ENCODE data around the gene CENPL.
"Not testable (repeated sequence)": the region's sequence is repeated elsewhere in the genome, so short reads cannot be mapped to it uniquely, and the experiment has no call there.

Gene CENPL

GRCh38 chr1:173859547-173859946 is 34.9 kb upstream of the CENPL start:
- H3K4me3 ChIP-seq (ENCODE audit: low read depth, low read length) = not testable (repeated sequence)

GRCh38 chr1:173857363-173857917 is 32.8 kb upstream of the CENPL start:
- no peak overlapping the region for H3K4me3 ChIP-seq (ENCODE audit: low read depth, low read length)

- H3K4me3 ChIP-seq (ENCODE audit: low read depth, low read length) = no peak overlapping the region
These were observed 32.2 kb upstream of the CENPL start for GRCh38 chr1:173856903-173857302.

GRCh38 chr1:173856014-173856413 is 31.3 kb upstream of the CENPL start:
- H3K4me3 ChIP-seq (ENCODE audit: low read depth, low read length) = no peak overlapping the region

GRCh38 chr1:173853074-173853473 is 28.4 kb upstream of the CENPL start:
- no peak overlapping the region for H3K4me3 ChIP-seq (ENCODE audit: low read depth, low read length)

GRCh38 chr1:173852105-173852504 is 27.4 kb upstream of the CENPL start:
- no peak overlapping the region for H3K4me3 ChIP-seq (ENCODE audit: low read depth, low read length)

GRCh38 chr1:173832748-173833147 is 8.1 kb upstream of the CENPL start:
- H3K4me3 ChIP-seq (ENCODE audit: low read depth, low read length) = no peak overlapping the region

GRCh38 chr1:173827611-173828010 is 2.9 kb upstream of the CENPL start:
- H3K4me3 ChIP-seq (ENCODE audit: low read depth, low read length) = no peak overlapping the region

GRCh38 chr1:173823781-173824314 is 835 bp downstream of the CENPL start:
- H3K4me3 ChIP-seq (ENCODE audit: low read depth, low read length) = peak overlapping the region; percentile 75

GRCh38 chr1:173821680-173822079 is 3.0 kb downstream of the CENPL start:
- H3K4me3 ChIP-seq (ENCODE audit: low read depth, low read length) = no peak overlapping the region

GRCh38 chr1:173818459-173818858 is 6.2 kb downstream of the CENPL start:
- H3K4me3 ChIP-seq (ENCODE audit: low read depth, low read length) = no peak overlapping the region

GRCh38 chr1:173813654-173814053 is 11.0 kb downstream of the CENPL start:
- not testable (repeated sequence) for H3K4me3 ChIP-seq (ENCODE audit: low read depth, low read length)

- H3K4me3 ChIP-seq (ENCODE audit: low read depth, low read length) = no peak overlapping the region
These were observed 21.7 kb downstream of the CENPL start for GRCh38 chr1:173802961-173803360.

- not testable (repeated sequence) for H3K4me3 ChIP-seq (ENCODE audit: low read depth, low read length)
These were observed 24.7 kb downstream of the CENPL start for GRCh38 chr1:173799995-173800394.

- no peak overlapping the region for H3K4me3 ChIP-seq (ENCODE audit: low read depth, low read length)
These were observed 26.6 kb downstream of the CENPL start for GRCh38 chr1:173798078-173798477.

- H3K4me3 ChIP-seq (ENCODE audit: low read depth, low read length) = no peak overlapping the region
These were observed 34.8 kb downstream of the CENPL start for GRCh38 chr1:173789841-173790240.

- H3K4me3 ChIP-seq (ENCODE audit: low read depth, low read length) = no peak overlapping the region
These were observed 39.7 kb downstream of the CENPL start for GRCh38 chr1:173784997-173785396.

- H3K4me3 ChIP-seq (ENCODE audit: low read depth, low read length) = no peak overlapping the region
These were observed 44.7 kb downstream of the CENPL start for GRCh38 chr1:173779936-173780335.

- no peak overlapping the region for H3K4me3 ChIP-seq (ENCODE audit: low read depth, low read length)
These were observed 49.0 kb downstream of the CENPL start for GRCh38 chr1:173775578-173776226.

GRCh38 chr1:173771560-173771959 is 53.1 kb downstream of the CENPL start:
- no peak overlapping the region for H3K4me3 ChIP-seq (ENCODE audit: low read depth, low read length)

GRCh38 chr1:173770330-173770729 is 54.4 kb downstream of the CENPL start:
- H3K4me3 ChIP-seq (ENCODE audit: low read depth, low read length) = not testable (repeated sequence)

- no peak overlapping the region for H3K4me3 ChIP-seq (ENCODE audit: low read depth, low read length)
These were observed 55.9 kb downstream of the CENPL start for GRCh38 chr1:173768827-173769226.

GRCh38 chr1:173768206-173768605 is 56.5 kb downstream of the CENPL start:
- H3K4me3 ChIP-seq (ENCODE audit: low read depth, low read length) = no peak overlapping the region
